NCI-H2081 treated with DMSO at 0.1 percent for 48 hours (cell line): Measurements from ENCODE around the gene CTNND2.
A peak's percentile ranks its signal among the peaks of the same experiment; 100 is the strongest.
"Not testable (repeated sequence)": the region's sequence is repeated elsewhere in the genome, so short reads cannot be mapped to it uniquely, and the experiment has no call there.

Source experiments
- DNase-seq: peaks from one replicate; lab custom pipeline; 2025; lab: John Stamatoyannopoulos, UW

CTNND2 gene

GRCh38 chr5:11385251-11385900 is 518.9 kb downstream of the CTNND2 start:
- no peak for DNase-seq

DNA sequence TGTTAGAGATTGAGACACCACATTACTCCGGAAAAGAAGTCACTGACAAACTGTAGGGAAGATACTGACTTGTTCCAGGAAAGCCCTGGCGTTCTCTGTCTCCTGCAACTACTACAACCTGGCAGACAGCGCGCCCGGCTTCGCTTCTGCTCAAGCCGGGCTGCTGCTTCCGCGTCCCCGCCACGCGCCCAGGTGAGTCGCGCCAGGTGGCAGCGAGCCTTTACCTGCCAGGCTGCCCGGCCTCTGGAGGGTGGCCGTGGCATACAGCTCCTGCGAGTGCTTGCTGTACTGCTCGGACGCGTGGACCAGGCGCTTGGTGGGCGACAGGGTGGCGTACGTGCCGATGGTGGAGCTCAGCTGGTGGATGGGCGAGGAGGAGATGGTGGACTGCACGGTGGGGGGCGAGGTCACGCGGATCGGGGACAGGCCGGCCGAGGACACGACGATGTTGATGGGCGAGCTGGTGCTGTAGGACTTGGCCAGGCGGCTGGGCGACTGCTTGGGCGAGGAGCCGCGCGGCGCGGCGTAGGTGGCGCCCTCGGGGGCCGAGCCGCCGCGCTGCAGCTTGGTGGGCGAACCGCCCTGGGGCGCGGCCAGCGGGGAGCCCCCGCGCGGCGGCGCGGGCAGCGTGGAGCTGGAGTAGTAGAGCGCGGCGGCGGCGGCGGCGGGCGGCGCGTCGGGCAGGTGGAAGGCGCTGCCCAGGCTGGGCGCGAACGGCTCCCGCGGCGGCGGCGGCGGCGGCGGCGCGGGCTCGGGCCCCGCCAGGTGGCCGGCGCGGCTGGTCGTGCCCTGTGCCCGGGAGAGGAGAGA is 519.6 kb downstream of the CTNND2 start:
- peak; percentile 56 for DNase-seq

DNA sequence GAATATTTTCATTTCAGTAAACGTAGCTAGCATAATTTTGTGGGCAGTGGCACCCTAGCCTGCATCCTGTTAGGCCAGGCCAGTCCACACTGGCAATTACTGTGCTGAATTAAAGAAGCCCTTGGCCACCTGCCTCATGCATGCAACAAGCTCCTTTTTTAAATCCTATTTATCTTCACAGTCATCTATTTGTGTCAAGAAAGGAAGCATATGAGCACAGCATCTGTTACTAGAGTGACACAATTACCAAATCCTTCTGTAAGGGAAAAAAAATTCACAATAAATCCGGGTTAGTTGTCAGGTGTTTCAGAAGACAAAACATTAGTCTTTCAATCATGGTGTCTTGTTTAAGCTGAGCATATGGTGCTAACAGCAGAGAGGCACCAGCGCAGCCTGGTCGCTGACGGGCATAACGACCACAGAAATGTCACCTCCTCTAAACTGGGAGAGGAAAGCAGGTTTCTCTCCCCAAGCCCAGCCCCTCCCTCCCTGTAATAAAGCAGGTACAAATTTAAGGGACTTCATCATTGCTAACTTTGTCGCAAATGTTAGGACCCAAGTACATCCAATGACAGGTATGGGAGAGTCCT is 520.6 kb downstream of the CTNND2 start:
- DNase-seq: peak; percentile 52

DNA sequence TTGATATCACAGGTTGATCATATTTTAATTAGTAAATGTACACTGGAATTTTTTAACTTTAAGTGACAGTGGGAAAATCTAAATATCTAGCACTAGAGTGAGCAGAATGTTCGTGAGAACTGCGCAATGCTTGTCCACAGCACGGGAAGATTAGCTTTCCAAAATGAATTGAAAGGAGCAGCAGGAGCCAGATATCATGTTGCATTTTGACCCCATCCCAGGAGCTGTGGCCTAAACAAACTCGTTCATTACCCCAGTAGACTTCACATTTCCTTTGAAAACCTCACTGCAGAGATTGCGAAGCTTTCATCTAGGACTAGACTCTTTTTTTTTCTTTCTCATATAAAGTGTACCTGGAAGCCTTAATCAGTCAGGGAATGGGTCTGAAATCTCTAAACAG is 525.8 kb downstream of the CTNND2 start:
- DNase-seq: no peak

- DNase-seq: no peak
These were observed 526.4 kb downstream of the CTNND2 start for GRCh38 chr5:11377896-11378295.

DNA sequence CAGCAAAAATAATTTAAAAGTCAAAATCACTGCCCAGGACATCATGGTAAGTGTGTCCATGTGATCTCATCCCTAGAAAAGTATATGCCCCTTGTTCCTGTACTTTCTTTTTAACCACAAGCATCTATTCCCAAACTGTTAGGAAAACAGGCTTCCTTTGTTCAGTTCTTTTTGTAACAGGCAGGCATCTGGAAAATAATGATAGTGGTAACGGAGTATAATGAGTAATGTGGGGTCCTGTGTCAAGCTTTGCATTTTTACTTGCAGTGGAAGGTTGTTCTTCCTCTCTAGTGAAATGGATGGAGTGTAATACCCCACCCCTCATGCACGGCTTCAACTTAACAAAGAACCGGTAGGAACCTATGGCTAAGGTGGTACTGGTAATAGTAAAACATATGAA is 532.1 kb downstream of the CTNND2 start:
- DNase-seq: no peak

- no peak for DNase-seq
These were observed 533.2 kb downstream of the CTNND2 start for GRCh38 chr5:11371021-11371420.

- no peak for DNase-seq
These were observed 539.7 kb downstream of the CTNND2 start for GRCh38 chr5:11364531-11364930.

DNA sequence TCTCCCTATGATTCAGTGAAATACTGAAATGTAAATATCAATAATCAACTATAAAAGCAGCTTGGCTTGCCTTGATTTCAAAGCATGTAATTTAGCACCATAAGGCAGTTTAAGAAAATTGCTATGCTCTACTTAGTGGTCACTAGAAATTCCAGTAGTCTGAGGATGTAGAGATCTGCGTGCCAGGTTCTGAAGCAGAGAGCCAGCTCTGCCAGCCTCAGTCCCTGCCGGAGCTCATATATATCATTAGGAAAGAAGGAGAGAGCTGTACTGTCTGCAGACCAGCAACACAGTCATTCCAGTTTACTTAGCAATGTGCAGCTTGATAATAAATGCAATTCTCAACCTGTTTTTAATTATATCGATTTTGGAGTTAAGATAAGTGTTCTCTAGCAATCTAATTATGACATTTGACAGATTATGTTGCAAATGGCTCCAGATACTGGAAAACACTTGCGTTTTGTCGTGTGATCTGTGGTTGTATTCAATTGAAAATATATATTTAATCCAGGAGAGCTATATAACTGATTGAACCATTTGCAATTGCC is 540.5 kb downstream of the CTNND2 start:
- DNase-seq: no peak

DNA sequence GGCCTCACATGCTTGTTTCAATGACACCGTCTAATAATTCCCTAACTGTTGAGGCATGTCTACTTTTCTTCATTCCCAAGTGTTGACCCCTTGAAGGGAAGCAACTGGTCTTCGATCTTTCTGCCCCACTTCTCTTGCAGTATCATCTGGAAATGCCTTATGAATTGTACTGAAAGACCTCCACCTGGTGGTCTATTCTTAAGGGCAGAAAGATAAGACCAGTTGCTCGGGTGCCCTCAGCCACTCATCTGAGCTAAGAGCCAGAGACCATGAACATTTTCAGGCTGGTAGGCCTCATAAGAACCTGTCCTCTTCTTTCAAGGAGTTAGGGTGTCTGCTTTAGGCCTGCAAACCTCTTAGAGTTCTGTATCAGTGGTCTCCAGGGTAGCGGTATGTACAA is 542.5 kb downstream of the CTNND2 start:
- DNase-seq: no peak

- DNase-seq: no peak
These were observed 546.3 kb downstream of the CTNND2 start for GRCh38 chr5:11357928-11358327.

- no peak for DNase-seq
These were observed 548.8 kb downstream of the CTNND2 start for GRCh38 chr5:11355491-11355890.

- no peak for DNase-seq
These were observed 557.9 kb downstream of the CTNND2 start for GRCh38 chr5:11346336-11346735.

DNA sequence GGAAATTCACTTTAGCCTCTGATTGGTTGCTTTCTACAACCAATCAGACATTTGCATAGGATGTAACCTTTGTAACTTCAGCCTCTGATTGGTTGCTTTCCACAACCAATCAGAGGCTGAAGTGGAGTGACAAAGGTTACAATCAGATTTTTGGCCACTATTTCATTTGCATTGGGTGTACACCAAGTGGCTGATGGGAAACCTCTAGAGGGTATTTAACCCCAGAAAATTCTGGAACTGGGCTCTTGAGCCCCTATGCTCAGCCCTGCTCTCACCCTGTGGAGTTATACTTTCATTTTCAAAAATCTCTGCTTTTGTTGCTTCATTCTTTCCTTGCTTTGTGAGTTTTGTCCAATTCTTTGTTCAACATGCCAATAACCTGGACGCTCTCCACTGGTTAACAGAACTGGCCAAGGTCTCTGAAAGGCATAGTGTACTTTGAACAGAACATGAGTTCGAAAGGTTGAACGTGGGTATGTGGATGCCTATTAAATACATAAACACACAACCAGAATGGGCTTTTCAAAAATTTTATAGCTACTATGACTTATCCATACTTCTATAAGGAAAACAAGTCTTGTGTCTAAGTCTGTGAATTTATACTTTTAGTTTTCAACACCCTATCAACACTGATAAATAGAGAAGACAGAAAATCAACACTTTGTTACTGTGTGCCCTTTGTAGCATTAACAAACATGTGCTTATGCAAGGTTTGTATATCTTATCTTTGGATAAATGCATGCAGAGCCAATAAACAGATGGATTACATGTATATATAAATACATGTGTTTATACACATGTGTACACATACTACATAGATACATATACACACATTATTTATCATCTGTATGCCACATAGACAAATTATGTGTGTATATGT is 568.1 kb downstream of the CTNND2 start:
- DNase-seq: no peak

- DNase-seq: no peak
These were observed 569.8 kb downstream of the CTNND2 start for GRCh38 chr5:11334404-11334803.

DNA sequence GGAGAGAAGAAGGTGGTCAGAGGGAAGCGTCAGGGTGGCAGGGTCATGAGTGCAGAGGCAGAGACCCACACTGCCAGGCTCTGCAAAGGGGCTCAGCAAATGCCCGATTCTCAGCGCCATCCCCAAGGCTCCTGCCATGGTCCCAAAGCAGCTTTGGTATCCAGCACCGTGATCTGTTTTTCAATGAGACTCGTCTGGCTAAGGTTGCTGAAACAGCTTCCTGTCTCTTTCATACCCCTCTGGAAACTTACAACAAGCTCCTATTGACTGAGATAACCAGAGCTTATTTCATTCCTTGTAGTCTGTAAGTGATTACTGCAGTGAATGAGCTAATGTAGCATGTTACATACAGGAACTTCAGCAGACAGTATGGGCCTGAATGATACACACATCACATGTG is 574.6 kb downstream of the CTNND2 start:
- DNase-seq: no peak

DNA sequence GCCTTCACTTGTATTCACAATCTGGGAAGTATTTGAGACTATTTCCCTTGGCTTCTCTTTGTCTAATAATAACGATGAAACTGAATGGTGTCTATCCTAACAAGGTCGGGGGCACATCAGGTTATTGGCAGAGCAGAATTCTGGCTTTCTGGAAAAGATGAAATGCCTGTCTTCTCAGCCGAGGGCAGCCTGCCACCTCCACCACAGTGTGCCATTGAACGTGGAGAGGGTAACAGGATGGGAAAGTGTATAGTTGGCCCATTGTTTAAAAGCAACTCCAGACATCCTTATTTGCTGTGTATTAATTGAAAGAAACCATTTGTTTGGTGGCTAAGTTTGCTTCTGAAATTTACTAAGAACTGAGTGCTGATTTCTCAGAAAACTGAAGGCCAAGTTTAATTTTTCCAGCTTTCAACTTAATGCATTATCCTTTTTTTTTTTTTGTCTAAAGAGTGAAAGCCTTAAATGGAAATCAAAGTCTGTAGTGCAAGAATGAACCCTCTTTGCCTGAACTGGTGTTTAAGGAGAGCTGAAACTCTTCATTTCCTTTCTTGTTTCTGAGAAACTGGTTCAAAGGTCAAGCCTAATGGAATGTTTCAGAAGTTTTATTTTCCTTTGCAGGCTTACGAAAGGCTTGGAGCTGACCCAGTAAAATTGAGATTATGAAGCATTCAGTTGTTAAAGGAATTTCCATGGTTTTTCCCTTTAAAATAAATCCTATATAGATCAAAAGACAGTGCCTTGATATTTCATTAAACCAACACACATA is 579.5 kb downstream of the CTNND2 start:
- DNase-seq: no peak

DNA sequence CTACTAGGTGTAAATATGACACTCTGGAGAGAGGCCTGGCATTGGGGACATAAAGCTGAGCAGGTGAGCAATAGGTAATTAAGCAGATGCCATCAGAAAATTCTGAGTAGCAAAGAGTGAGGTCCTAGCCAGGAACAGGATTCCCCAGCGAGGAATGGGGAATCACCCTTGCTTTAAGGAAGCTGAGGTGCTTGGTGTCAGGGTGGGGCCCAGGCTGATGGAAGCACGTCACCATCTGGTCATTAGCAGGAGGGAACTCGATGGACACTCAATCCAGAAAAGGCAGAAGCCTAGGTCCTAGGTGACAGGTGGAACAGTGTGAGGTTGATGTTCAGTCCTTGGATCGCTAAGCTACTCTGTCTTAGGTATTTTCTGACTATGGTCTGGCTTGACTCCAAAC is 580.5 kb downstream of the CTNND2 start:
- DNase-seq: no peak

DNA sequence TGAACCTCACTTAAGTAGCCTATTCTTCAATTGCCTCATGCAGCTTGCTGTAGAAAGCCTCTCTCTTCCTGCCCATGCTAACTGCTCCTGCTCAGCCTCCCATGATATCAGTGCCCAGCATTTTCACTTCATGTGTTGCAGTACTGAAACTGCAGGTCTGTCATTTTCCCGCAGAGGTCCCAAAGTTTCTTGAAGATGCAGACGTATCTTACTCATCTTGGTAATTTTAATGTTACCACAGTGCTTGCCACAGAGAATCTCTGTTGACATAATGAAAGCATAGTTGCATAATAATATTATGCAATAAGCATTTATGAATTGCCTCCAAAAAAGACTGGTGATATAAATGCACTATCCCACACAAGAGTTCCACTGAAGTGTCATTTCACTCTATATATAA is 582.1 kb downstream of the CTNND2 start:
- no peak for DNase-seq

DNA sequence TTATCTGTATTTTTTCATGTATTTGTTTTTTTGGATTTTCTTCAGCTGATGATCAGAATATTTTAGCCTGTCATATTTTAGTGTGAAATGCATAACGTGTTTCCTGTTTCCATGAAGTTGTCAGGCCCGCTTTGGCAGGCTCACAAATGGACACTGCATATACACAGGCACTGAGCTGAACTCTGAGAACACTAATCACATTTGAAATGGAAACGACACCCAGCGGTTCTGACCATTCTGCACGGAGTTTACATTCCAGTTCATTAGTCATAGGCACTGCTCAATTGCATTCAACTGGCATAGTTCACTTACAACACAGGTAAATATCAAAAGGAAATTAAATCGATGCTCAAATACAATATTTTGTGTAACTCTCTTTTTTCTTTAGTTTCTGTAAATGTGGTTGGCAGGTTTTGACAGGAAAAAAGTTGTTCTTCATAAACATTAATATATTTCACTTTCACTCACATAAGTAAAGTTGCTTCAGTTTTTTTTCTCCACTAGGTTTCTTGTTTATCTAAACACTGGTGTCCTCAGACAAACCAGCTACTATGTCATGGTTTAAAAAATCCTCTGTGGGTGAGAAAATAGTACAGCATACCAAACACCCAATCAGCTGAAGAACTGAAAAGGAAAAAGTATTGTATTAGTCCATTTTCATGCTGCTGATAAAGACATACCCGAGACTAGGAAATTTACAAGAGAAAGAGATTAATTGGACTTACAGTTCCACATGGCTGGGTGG is 584.2 kb downstream of the CTNND2 start:
- DNase-seq: no peak

DNA sequence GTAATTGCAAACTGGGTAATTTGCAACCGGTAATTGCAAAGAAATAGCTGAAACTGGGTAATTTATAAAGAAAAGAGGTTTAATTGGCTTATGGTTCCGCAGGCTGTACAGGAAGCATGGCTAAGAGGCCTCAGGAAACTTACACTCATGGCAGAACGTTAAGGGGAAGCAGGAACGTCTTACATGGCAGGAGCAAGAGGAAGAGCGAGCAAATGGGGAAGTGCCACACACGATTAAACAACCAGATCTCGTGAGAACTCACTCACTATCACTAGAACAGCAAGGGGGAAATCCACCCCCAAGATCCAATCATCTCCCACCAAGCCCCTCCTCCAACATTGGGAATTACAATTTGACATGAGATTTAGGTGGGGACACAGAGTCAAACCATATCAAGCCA is 590.6 kb downstream of the CTNND2 start:
- DNase-seq: not testable (repeated sequence)
